Activated CD8-positive, alpha-beta memory T cell treated with anti-CD3 and anti-CD28 coated beads, Interleukin-2, amount 50 U/mL, for 24 hours (primary cell): Measurements from ENCODE around the gene LRRC2.
"Not testable (repeated sequence)": the region's sequence is repeated elsewhere in the genome, so short reads cannot be mapped to it uniquely, and the experiment has no call there.

Experiments used
- DNase-seq: peaks from one replicate; pipeline ENCODE4 v3.0.0-alpha.2; 2020; ENCODE audit errors: extremely low read depth

LRRC2 gene

GRCh38 chr3:46566040-46566641 lies at the start of gene LRRC2:
Gene LRRC2, minus strand, starts transcription at chr3:46566302. Its CDS starts 14,711 bp downstream, at chr3:46551591.
- no peak for DNase-seq

- no peak for DNase-seq
Measured at GRCh38 chr3:46615050-46615775, 49.1 kb upstream of the LRRC2 start.

GRCh38 chr3:46614431-46614830 lies 48.3 kb upstream of the LRRC2 start:
- no peak for DNase-seq

GRCh38 chr3:46613313-46614005 lies 47.4 kb upstream of the LRRC2 start:
- DNase-seq: no peak

- no peak for DNase-seq
Measured at GRCh38 chr3:46612324-46612723, 46.2 kb upstream of the LRRC2 start, which contains the start of gene FAM240A. Gene FAM240A, plus strand, starts transcription at chr3:46612525. Its CDS starts 159 bp downstream, at chr3:46612684.

- no peak for DNase-seq
Measured at GRCh38 chr3:46609944-46610722, 44.0 kb upstream of the LRRC2 start.

- DNase-seq: no peak
Measured at GRCh38 chr3:46609212-46609721, 43.2 kb upstream of the LRRC2 start.

- DNase-seq: no peak
Measured at GRCh38 chr3:46607603-46608028, 41.5 kb upstream of the LRRC2 start.

GRCh38 chr3:46604127-46604526 lies 38.0 kb upstream of the LRRC2 start:
- DNase-seq: no peak

GRCh38 chr3:46603446-46604046 lies 37.4 kb upstream of the LRRC2 start:
- DNase-seq: no peak

- DNase-seq: no peak
Measured at GRCh38 chr3:46599590-46599989, 33.5 kb upstream of the LRRC2 start.

GRCh38 chr3:46595819-46596314 lies 29.8 kb upstream of the LRRC2 start:
- no peak for DNase-seq

GRCh38 chr3:46594723-46595122 lies 28.6 kb upstream of the LRRC2 start:
- DNase-seq: no peak

GRCh38 chr3:46593979-46594378 lies 27.9 kb upstream of the LRRC2 start:
- DNase-seq: no peak

GRCh38 chr3:46593274-46593862 lies 27.3 kb upstream of the LRRC2 start:
- no peak for DNase-seq

- not testable (repeated sequence) for DNase-seq
Measured at GRCh38 chr3:46587268-46587667, 21.2 kb upstream of the LRRC2 start.

GRCh38 chr3:46586738-46587246 lies 20.7 kb upstream of the LRRC2 start:
- DNase-seq: no peak

- DNase-seq: no peak
Measured at GRCh38 chr3:46585799-46586693, 19.9 kb upstream of the LRRC2 start.
